ENCODE measurements around the gene RAB28.

- TF ChIP-seq CHD2 (IDR thresholded peaks at IDR 0.05; ENCODE audit: low read length, partially characterized antibody) (no peak), TAF1 (IDR thresholded peaks at IDR 0.05; ENCODE audit: borderline replicate concordance, low read depth, low read length) (no peak), CTCF (IDR thresholded peaks at IDR 0.05) (no peak), EZH2phosphoT487 (IDR thresholded peaks at IDR 0.05; ENCODE audit: borderline replicate concordance, low read depth) (no peak), POLR2AphosphoS5 (IDR thresholded peaks at IDR 0.05; ENCODE audit: low read depth, low read length) (no peak), RAD21 (IDR thresholded peaks at IDR 0.05; ENCODE audit: low read length) (no peak), EP300 (IDR thresholded peaks at IDR 0.05; ENCODE audit: borderline replicate concordance in 1 of 2, low read depth in 1 of 2, low read length in 1 of 2) (no peak), RFX5 (IDR thresholded peaks at IDR 0.05; ENCODE audit: low read length) (no peak), FOXM1 (IDR thresholded peaks at IDR 0.05; ENCODE audit: low read depth) (no peak), MAX (IDR thresholded peaks at IDR 0.05; ENCODE audit: low read depth) (no peak), GABPA (IDR thresholded peaks at IDR 0.05; ENCODE audit: low read depth) (no peak), MXI1 (IDR thresholded peaks at IDR 0.05; ENCODE audit: low read depth, low read length) (no peak), YY1 (IDR thresholded peaks at IDR 0.05; ENCODE audit: low read depth) (no peak)
- TF ChIP-seq, protein P1, sequence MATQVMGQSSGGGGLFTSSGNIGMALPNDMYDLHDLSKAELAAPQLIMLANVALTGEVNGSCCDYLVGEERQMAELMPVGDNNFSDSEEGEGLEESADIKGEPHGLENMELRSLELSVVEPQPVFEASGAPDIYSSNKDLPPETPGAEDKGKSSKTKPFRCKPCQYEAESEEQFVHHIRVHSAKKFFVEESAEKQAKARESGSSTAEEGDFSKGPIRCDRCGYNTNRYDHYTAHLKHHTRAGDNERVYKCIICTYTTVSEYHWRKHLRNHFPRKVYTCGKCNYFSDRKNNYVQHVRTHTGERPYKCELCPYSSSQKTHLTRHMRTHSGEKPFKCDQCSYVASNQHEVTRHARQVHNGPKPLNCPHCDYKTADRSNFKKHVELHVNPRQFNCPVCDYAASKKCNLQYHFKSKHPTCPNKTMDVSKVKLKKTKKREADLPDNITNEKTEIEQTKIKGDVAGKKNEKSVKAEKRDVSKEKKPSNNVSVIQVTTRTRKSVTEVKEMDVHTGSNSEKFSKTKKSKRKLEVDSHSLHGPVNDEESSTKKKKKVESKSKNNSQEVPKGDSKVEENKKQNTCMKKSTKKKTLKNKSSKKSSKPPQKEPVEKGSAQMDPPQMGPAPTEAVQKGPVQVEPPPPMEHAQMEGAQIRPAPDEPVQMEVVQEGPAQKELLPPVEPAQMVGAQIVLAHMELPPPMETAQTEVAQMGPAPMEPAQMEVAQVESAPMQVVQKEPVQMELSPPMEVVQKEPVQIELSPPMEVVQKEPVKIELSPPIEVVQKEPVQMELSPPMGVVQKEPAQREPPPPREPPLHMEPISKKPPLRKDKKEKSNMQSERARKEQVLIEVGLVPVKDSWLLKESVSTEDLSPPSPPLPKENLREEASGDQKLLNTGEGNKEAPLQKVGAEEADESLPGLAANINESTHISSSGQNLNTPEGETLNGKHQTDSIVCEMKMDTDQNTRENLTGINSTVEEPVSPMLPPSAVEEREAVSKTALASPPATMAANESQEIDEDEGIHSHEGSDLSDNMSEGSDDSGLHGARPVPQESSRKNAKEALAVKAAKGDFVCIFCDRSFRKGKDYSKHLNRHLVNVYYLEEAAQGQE (IDR thresholded peaks at IDR 0.05; ENCODE audit: low read depth, low read length), result no peak
Measured at GRCh38 chr4:13464543-13464942, 19.6 kb downstream of the RAB28 start.

All from SK-N-SH (cell line).